SK-N-SH treated with all-trans-retinoic acid at 6 μM for 48 hours (cell line): ENCODE results near the gene MEI1.

Experiments
- ATAC-seq: fragments of 200-7000 bp; cut with Tn5 transposase; 3 replicates; pipeline ENCODE4 v1.9.1; 2020; ENCODE audit warnings: mild to moderate bottlenecking, moderate library complexity
- ARNTL ChIP-seq: fragments of 450-650 bp; formaldehyde crosslinking; IDR thresholded peaks from 2 replicates; pipeline ENCODE4 v1.5.0; 2020; ENCODE audit warnings: low read depth, mild to moderate bottlenecking, moderate library complexity, borderline replicate concordance
- BACH2 ChIP-seq: fragments of 250-450 bp; sonication (Bioruptor Pico); IDR thresholded peaks from 2 replicates; pipeline ENCODE4 v1.9.0; 2021; ENCODE audit warnings: mild to moderate bottlenecking, borderline replicate concordance
- CREB5 ChIP-seq: fragments of 250-450 bp; sonication (Bioruptor Pico); IDR thresholded peaks from 2 replicates; pipeline ENCODE4 v1.5.1; 2020; ENCODE audit warnings: low read depth, mild to moderate bottlenecking, moderate library complexity
- CSDC2 ChIP-seq: fragments of 250-450 bp; sonication (Bioruptor Pico); IDR thresholded peaks from 2 replicates; pipeline ENCODE4 v1.5.0; 2020; ENCODE audit warnings: mild to moderate bottlenecking, moderate library complexity
- CSRNP3 ChIP-seq: fragments of 250-450 bp; sonication (Bioruptor Pico); IDR thresholded peaks from 2 replicates; pipeline ENCODE4 v1.5.1; 2021; ENCODE audit warnings: mild to moderate bottlenecking, moderate library complexity
- ESRRG ChIP-seq: fragments of 250-450 bp; sonication (Bioruptor Pico); IDR thresholded peaks from 2 replicates; pipeline ENCODE4 v1.6.1; 2021; ENCODE audit warnings: mild to moderate bottlenecking
- GLIS3 ChIP-seq: fragments of 250-450 bp; sonication (Bioruptor Pico); IDR thresholded peaks from 2 replicates; pipeline ENCODE4 v1.5.0; 2020; ENCODE audit warnings: mild to moderate bottlenecking, moderate library complexity
- ISL1 ChIP-seq: fragments of 250-450 bp; sonication (Bioruptor Pico); IDR thresholded peaks from 2 replicates; pipeline ENCODE4 v2.1.2; 2022; ENCODE audit warnings: mild to moderate bottlenecking, moderate library complexity
- OSR1 ChIP-seq: fragments of 250-450 bp; sonication (Bioruptor Pico); IDR thresholded peaks from 2 replicates; pipeline ENCODE4 v1.8.0; 2022; ENCODE audit warnings: moderate library complexity, mild to moderate bottlenecking, inconsistent platforms
- PATZ1 ChIP-seq: fragments of 250-450 bp; sonication (Bioruptor Pico); IDR thresholded peaks from 2 replicates; pipeline ENCODE4 v1.8.0; 2020; ENCODE audit warnings: mild to moderate bottlenecking, moderate library complexity, borderline replicate concordance
- PPARA ChIP-seq: fragments of 250-450 bp; sonication (Bioruptor Pico); IDR thresholded peaks from 2 replicates; pipeline ENCODE4 v1.5.0; 2020; ENCODE audit warnings: mild to moderate bottlenecking, borderline replicate concordance
- RARB ChIP-seq: fragments of 250-450 bp; sonication (Bioruptor Pico); IDR thresholded peaks from 2 replicates; pipeline ENCODE4 v1.8.0; 2021; ENCODE audit warnings: mild to moderate bottlenecking, moderate library complexity
- SNAI2 ChIP-seq: fragments of 250-450 bp; sonication (Bioruptor Pico); IDR thresholded peaks from 2 replicates; pipeline ENCODE4 v1.5.0; 2020; ENCODE audit warnings: mild to moderate bottlenecking, moderate library complexity
- TCF4 ChIP-seq: fragments of 250-450 bp; sonication (Bioruptor Pico); IDR thresholded peaks from 2 replicates; pipeline ENCODE4 v1.8.0; 2021; ENCODE audit warnings: mild to moderate bottlenecking, moderate library complexity, borderline replicate concordance
- TOX ChIP-seq: fragments of 250-450 bp; sonication (Bioruptor Pico); IDR thresholded peaks from 2 replicates; pipeline ENCODE4 v1.8.0; 2021; ENCODE audit warnings: mild to moderate bottlenecking, moderate library complexity, borderline replicate concordance
- TSHZ2 ChIP-seq: fragments of 250-450 bp; sonication (Bioruptor Pico); IDR thresholded peaks from 2 replicates; pipeline ENCODE4 v1.5.0; 2020; ENCODE audit warnings: mild to moderate bottlenecking, moderate library complexity
- ZC3H10 ChIP-seq: fragments of 250-450 bp; sonication (Bioruptor Pico); IDR thresholded peaks from 2 replicates; pipeline ENCODE4 v1.5.1; 2021; ENCODE audit warnings: mild to moderate bottlenecking, moderate library complexity
- ZFP3 ChIP-seq: fragments of 250-450 bp; sonication (Bioruptor Pico); IDR thresholded peaks from 2 replicates; pipeline ENCODE4 v1.5.0; 2020; ENCODE audit warnings: mild to moderate bottlenecking, moderate library complexity
- ZFP30 ChIP-seq: fragments of 450-650 bp; formaldehyde crosslinking; IDR thresholded peaks from 2 replicates; pipeline ENCODE4 v1.5.0; 2022; ENCODE audit warnings: mild to moderate bottlenecking, moderate library complexity
- ZNF565 ChIP-seq: fragments of 450-650 bp; formaldehyde crosslinking; conservative IDR thresholded peaks from 2 replicates; pipeline ENCODE4 v1.5.0; 2020; ENCODE audit warnings: low read depth, mild to moderate bottlenecking, moderate library complexity
- ZNF70 ChIP-seq: fragments of 450-650 bp; formaldehyde crosslinking; IDR thresholded peaks from 2 replicates; pipeline ENCODE4 v1.5.0; 2020; ENCODE audit warnings: mild to moderate bottlenecking, moderate library complexity
- ZNF8 ChIP-seq: fragments of 450-650 bp; formaldehyde crosslinking; IDR thresholded peaks from 2 replicates; pipeline ENCODE4 v1.5.0; 2020; ENCODE audit warnings: mild to moderate bottlenecking, moderate library complexity

MEI1 gene

GRCh38 chr22:41782316-41782715, 83.0 kb downstream of the MEI1 start:
- TF ChIP-seq TCF4 (CRISPR knock-in tag) (no peak), RARB (CRISPR knock-in tag) (no peak), TOX (no peak), ZNF70 (CRISPR knock-in tag) (no peak), PPARA (CRISPR knock-in tag) (no peak), ESRRG (CRISPR knock-in tag) (no peak), CREB5 (CRISPR knock-in tag) (no peak), SNAI2 (CRISPR knock-in tag) (no peak)
- TF ChIP-seq, all 23 proteins: peak for 0
- no peak for ATAC-seq

- no peak for ATAC-seq
- TF ChIP-seq ISL1 (no peak), BACH2 (CRISPR knock-in tag) (no peak), ZNF565 (CRISPR knock-in tag) (no peak), ZFP30 (CRISPR knock-in tag) (no peak), OSR1 (CRISPR knock-in tag) (no peak), ZC3H10 (no peak), CSDC2 (no peak), ZFP3 (CRISPR knock-in tag) (no peak)
These were observed 83.4 kb downstream of the MEI1 start for GRCh38 chr22:41782751-41783150.

- TF ChIP-seq GLIS3: no peak
- no peak for TF ChIP-seq ZNF565 (CRISPR knock-in tag)
- no peak for TF ChIP-seq OSR1 (CRISPR knock-in tag)
- no peak for TF ChIP-seq BACH2 (CRISPR knock-in tag)
- TF ChIP-seq ZNF70 (CRISPR knock-in tag): no peak
- TF ChIP-seq RARB (CRISPR knock-in tag): no peak
- TF ChIP-seq PPARA (CRISPR knock-in tag): no peak
- no peak for TF ChIP-seq ZC3H10
- no peak for TF ChIP-seq CSRNP3 (CRISPR knock-in tag)
- TF ChIP-seq PATZ1 (CRISPR knock-in tag): no peak
- no peak for TF ChIP-seq ZNF8 (CRISPR knock-in tag)
- no peak for TF ChIP-seq ARNTL
- no peak for TF ChIP-seq CSDC2
- TF ChIP-seq TSHZ2 (CRISPR knock-in tag): no peak
- no peak for TF ChIP-seq SNAI2 (CRISPR knock-in tag)
- TF ChIP-seq ZFP30 (CRISPR knock-in tag): no peak
- no peak for TF ChIP-seq ISL1
- TF ChIP-seq TCF4 (CRISPR knock-in tag): no peak
- TF ChIP-seq ESRRG (CRISPR knock-in tag): no peak
- no peak for TF ChIP-seq ZFP3 (CRISPR knock-in tag)
- ATAC-seq: no peak
These were observed 88.0 kb downstream of the MEI1 start for GRCh38 chr22:41787331-41787730.

- no peak for ATAC-seq
- TF ChIP-seq TSHZ2 (CRISPR knock-in tag) (no peak), TCF4 (CRISPR knock-in tag) (no peak), ZFP3 (CRISPR knock-in tag) (no peak), SNAI2 (CRISPR knock-in tag) (no peak), PATZ1 (CRISPR knock-in tag) (no peak), GLIS3 (no peak), ZNF8 (CRISPR knock-in tag) (no peak), TOX (no peak), ARNTL (no peak), ZFP30 (CRISPR knock-in tag) (no peak), ZNF565 (CRISPR knock-in tag) (no peak), CSDC2 (no peak), ZC3H10 (no peak), OSR1 (CRISPR knock-in tag) (no peak), ISL1 (no peak)
These were observed 94.6 kb downstream of the MEI1 start for GRCh38 chr22:41793871-41794270.
